ENCODE measurements around the gene AWAT2.

AWAT2 gene

GRCh38 chrX:70022616-70023015 lies 27.1 kb downstream of the AWAT2 start:
- Histone ChIP-seq H3K9me3 (ENCODE audit: low read depth, low read length) (no peaks in the 10 kb centered on the region), H3K9ac (ENCODE audit: insufficient read length) (no peak overlapping the region), H3K4me3 (no peak overlapping the region), H3K36me3 (ENCODE audit: insufficient read depth, low read length) (no peaks in the 10 kb centered on the region), H3K27ac (no peak overlapping the region)
- DNase-seq (ENCODE audit: low read depth, low spot score), result no peak
- TF ChIP-seq POLR2AphosphoS5 (IDR thresholded peaks at IDR 0.05; ENCODE audit: borderline replicate concordance, low read depth, low read length) (no peak), FOXP2 (optimal IDR thresholded peaks at IDR 0.05; ENCODE audit: control extremely low read depth, extremely low read length, insufficient read depth) (no peak), EZH2 (IDR thresholded peaks at IDR 0.05) (no peak)

- H3K27ac ChIP-seq, result no peak overlapping the region
- no peak overlapping the region for H3K9ac ChIP-seq (ENCODE audit: insufficient read length)
- no peak for DNase-seq (ENCODE audit: low read depth, low spot score)
- TF ChIP-seq POLR2AphosphoS5 (IDR thresholded peaks at IDR 0.05; ENCODE audit: borderline replicate concordance, low read depth, low read length), result no peak
- TF ChIP-seq FOXP2 (optimal IDR thresholded peaks at IDR 0.05; ENCODE audit: control extremely low read depth, extremely low read length, insufficient read depth), result no peak
- TF ChIP-seq EZH2 (IDR thresholded peaks at IDR 0.05), result no peak
- no peak overlapping the region for H3K4me3 ChIP-seq
- H3K36me3 ChIP-seq (ENCODE audit: insufficient read depth, low read length), result no peaks in the 10 kb centered on the region
- H3K9me3 ChIP-seq (ENCODE audit: low read depth, low read length), result no peaks in the 10 kb centered on the region
Measured at GRCh38 chrX:70016513-70016912, 33.2 kb downstream of the AWAT2 start.

GRCh38 chrX:70013466-70014381 lies 36.0 kb downstream of the AWAT2 start:
- no peaks in the 10 kb centered on the region for H3K9me3 ChIP-seq (ENCODE audit: low read depth, low read length)
- H3K9ac ChIP-seq (ENCODE audit: insufficient read length), result no peak overlapping the region
- no peaks in the 10 kb centered on the region for H3K36me3 ChIP-seq (ENCODE audit: insufficient read depth, low read length)
- H3K27ac ChIP-seq, result no peak overlapping the region
- TF ChIP-seq POLR2AphosphoS5 (IDR thresholded peaks at IDR 0.05; ENCODE audit: borderline replicate concordance, low read depth, low read length), result no peak
- no peak for TF ChIP-seq EZH2 (IDR thresholded peaks at IDR 0.05)
- TF ChIP-seq FOXP2 (optimal IDR thresholded peaks at IDR 0.05; ENCODE audit: control extremely low read depth, extremely low read length, insufficient read depth), result no peak
- H3K4me3 ChIP-seq, result no peak overlapping the region
- no peak for DNase-seq (ENCODE audit: low read depth, low spot score)

GRCh38 chrX:70012756-70013155 lies 37.0 kb downstream of the AWAT2 start:
- H3K9ac ChIP-seq (ENCODE audit: insufficient read length), result no peak overlapping the region
- DNase-seq (ENCODE audit: low read depth, low spot score), result no peak

GRCh38 chrX:70009970-70010369 lies 39.8 kb downstream of the AWAT2 start:
- no peak overlapping the region for H3K4me3 ChIP-seq
- TF ChIP-seq FOXP2 (optimal IDR thresholded peaks at IDR 0.05; ENCODE audit: control extremely low read depth, extremely low read length, insufficient read depth) (no peak), POLR2AphosphoS5 (IDR thresholded peaks at IDR 0.05; ENCODE audit: borderline replicate concordance, low read depth, low read length) (no peak), EZH2 (IDR thresholded peaks at IDR 0.05) (no peak)
- H3K9me3 ChIP-seq (ENCODE audit: low read depth, low read length), result no peaks in the 10 kb centered on the region
- H3K9ac ChIP-seq (ENCODE audit: insufficient read length), result no peak overlapping the region
- H3K27ac ChIP-seq, result no peak overlapping the region
- H3K36me3 ChIP-seq (ENCODE audit: insufficient read depth, low read length), result no peaks in the 10 kb centered on the region
- no peak for DNase-seq (ENCODE audit: low read depth, low spot score)

More at GRCh38 chrX:70012756-70013155, 37.0 kb downstream of the AWAT2 start:
- H3K36me3 ChIP-seq (ENCODE audit: insufficient read depth, low read length), result no peaks in the 10 kb centered on the region
- H3K27ac ChIP-seq, result no peak overlapping the region
- H3K4me3 ChIP-seq, result no peak overlapping the region
- H3K9me3 ChIP-seq (ENCODE audit: low read depth, low read length), result no peaks in the 10 kb centered on the region
- TF ChIP-seq FOXP2 (optimal IDR thresholded peaks at IDR 0.05; ENCODE audit: control extremely low read depth, extremely low read length, insufficient read depth), result no peak
- no peak for TF ChIP-seq EZH2 (IDR thresholded peaks at IDR 0.05)
- TF ChIP-seq POLR2AphosphoS5 (IDR thresholded peaks at IDR 0.05; ENCODE audit: borderline replicate concordance, low read depth, low read length), result no peak

GRCh38 chrX:70009049-70009448 lies 40.7 kb downstream of the AWAT2 start:
- Histone ChIP-seq H3K9me3 (ENCODE audit: low read depth, low read length) (no peaks in the 10 kb centered on the region), H3K9ac (ENCODE audit: insufficient read length) (no peak overlapping the region), H3K27ac (no peak overlapping the region), H3K36me3 (ENCODE audit: insufficient read depth, low read length) (no peaks in the 10 kb centered on the region), H3K4me3 (no peak overlapping the region)
- no peak for DNase-seq (ENCODE audit: low read depth, low spot score)
- no peak for TF ChIP-seq POLR2AphosphoS5 (IDR thresholded peaks at IDR 0.05; ENCODE audit: borderline replicate concordance, low read depth, low read length)
- TF ChIP-seq EZH2 (IDR thresholded peaks at IDR 0.05), result no peak
- no peak for TF ChIP-seq FOXP2 (optimal IDR thresholded peaks at IDR 0.05; ENCODE audit: control extremely low read depth, extremely low read length, insufficient read depth)

- H3K36me3 ChIP-seq (ENCODE audit: insufficient read depth, low read length), result no peaks in the 10 kb centered on the region
- no peaks in the 10 kb centered on the region for H3K9me3 ChIP-seq (ENCODE audit: low read depth, low read length)
- TF ChIP-seq EZH2 (IDR thresholded peaks at IDR 0.05) (no peak), POLR2AphosphoS5 (IDR thresholded peaks at IDR 0.05; ENCODE audit: borderline replicate concordance, low read depth, low read length) (no peak), FOXP2 (optimal IDR thresholded peaks at IDR 0.05; ENCODE audit: control extremely low read depth, extremely low read length, insufficient read depth) (no peak)
- H3K9ac ChIP-seq (ENCODE audit: insufficient read length), result no peak overlapping the region
- DNase-seq (ENCODE audit: low read depth, low spot score), result no peak
- H3K27ac ChIP-seq, result no peak overlapping the region
- no peak overlapping the region for H3K4me3 ChIP-seq
Measured at GRCh38 chrX:70007946-70008345, 41.8 kb downstream of the AWAT2 start.

GRCh38 chrX:70001708-70002341 lies 47.9 kb downstream of the AWAT2 start:
- Histone ChIP-seq H3K4me3 (no peak overlapping the region), H3K27ac (no peak overlapping the region), H3K36me3 (ENCODE audit: insufficient read depth, low read length) (no peaks in the 10 kb centered on the region), H3K9ac (ENCODE audit: insufficient read length) (no peak overlapping the region), H3K9me3 (ENCODE audit: low read depth, low read length) (no peaks in the 10 kb centered on the region)
- TF ChIP-seq EZH2 (IDR thresholded peaks at IDR 0.05) (no peak), FOXP2 (optimal IDR thresholded peaks at IDR 0.05; ENCODE audit: control extremely low read depth, extremely low read length, insufficient read depth) (no peak)
- no peak for DNase-seq (ENCODE audit: low read depth, low spot score)
